IMR-90 (cell line): ENCODE measurements around the gene SLC17A5. TPM values are rescaled to one million over a fixed set of nuclear protein-coding genes. Genes with fewer than 3 reads are reported as not detected.

Experiments used
- ATAC-seq: fragments of 200-7000 bp; cut with Tn5 transposase; 2 replicates; pipeline ENCODE4 v1.9.1; 2020; ENCODE audit warnings: low read depth, mild to moderate bottlenecking, moderate library complexity
- BruUV-seq: library from RNA; stranded (reverse); fragments of 400-500 nt; replicated peaks from 2 replicates; lab custom pipeline; 2021; lab: Mats Ljungman, UMichigan
- CTCF ChIA-PET: fragments of 300-600 bp; formaldehyde crosslinking; extraction: SDS; loops from one replicate; lab custom pipeline; 2021; ENCODE audit warnings: antibody characterized with exemption; lab: Yijun Ruan, JAX
- POLR2A ChIA-PET: fragments of 300-600 bp; sonication (Branson Sonifier 250); formaldehyde crosslinking; loops from one replicate; lab custom pipeline; 2022; ENCODE audit warnings: antibody characterized with exemption; ENCODE audit not compliant: unreplicated experiment; lab: Charles Lee
- DNase-seq: peaks from one replicate; pipeline ENCODE4 v3.0.0; 2013
- H2AFZ ChIP-seq: replicated peaks from 2 replicates; pipeline ENCODE3; 2013; ENCODE audit warnings: low read length, mild to moderate bottlenecking; ENCODE audit not compliant: poor library complexity
- H2AK5ac ChIP-seq: 2 replicates; pipeline ENCODE4 v1.6.1; 2013; ENCODE audit warnings: low read depth, low read length, inconsistent platforms
- H2AK9ac ChIP-seq: replicated peaks from 2 replicates; pipeline ENCODE3; 2013; ENCODE audit warnings: mild to moderate bottlenecking, low read depth, low read length, moderate library complexity; ENCODE audit not compliant: poor library complexity
- H2BK120ac ChIP-seq: 2 replicates; pipeline ENCODE4 v1.6.1; 2013; ENCODE audit warnings: low read depth, low read length, inconsistent platforms
- H2BK15ac ChIP-seq: 3 replicates; pipeline ENCODE4 v1.6.1; 2013; ENCODE audit warnings: low read depth, low read length, inconsistent platforms
- H2BK20ac ChIP-seq: 2 replicates; pipeline ENCODE4 v1.6.1; 2013; ENCODE audit warnings: low read depth, mild to moderate bottlenecking, inconsistent platforms, low read length, moderate library complexity
- H2BK5ac ChIP-seq: 2 replicates; pipeline ENCODE4 v1.6.1; 2013; ENCODE audit warnings: mild to moderate bottlenecking, low read depth, low read length, inconsistent platforms; ENCODE audit not compliant: poor library complexity, severe bottlenecking
- H3K14ac ChIP-seq: replicated peaks from 2 replicates; pipeline ENCODE4 v1.6.1; 2013; ENCODE audit warnings: low read depth, low read length, inconsistent platforms
- H3K18ac ChIP-seq: 2 replicates; pipeline ENCODE4 v1.6.1; 2013; ENCODE audit warnings: low read depth, low read length, control low read depth
- H3K23ac ChIP-seq: 2 replicates; pipeline ENCODE4 v1.6.1; 2013; ENCODE audit warnings: low read depth, low read length, inconsistent platforms
- H3K27ac ChIP-seq: 2 replicates; pipeline ENCODE4 v1.5.1; 2013; ENCODE audit warnings: mild to moderate bottlenecking, control low read depth, low read length; ENCODE audit not compliant: insufficient read depth
- H3K27me3 ChIP-seq: 2 replicates; pipeline ENCODE4 v1.6.1; 2013; ENCODE audit warnings: low read length; ENCODE audit not compliant: control insufficient read depth, insufficient read depth
- H3K36me3 ChIP-seq: 2 replicates; pipeline ENCODE4 v1.6.1; 2013; ENCODE audit warnings: low read length, mixed read lengths; ENCODE audit not compliant: control insufficient read depth, insufficient read depth
- H3K4ac ChIP-seq: 2 replicates; pipeline ENCODE4 v1.6.1; 2013; ENCODE audit warnings: low read depth, low read length, inconsistent platforms
- H3K4me1 ChIP-seq: 2 replicates; pipeline ENCODE4 v1.6.1; 2013; ENCODE audit warnings: low read length, mixed read lengths; ENCODE audit not compliant: control insufficient read depth, insufficient read depth
- H3K4me2 ChIP-seq: 2 replicates; pipeline ENCODE4 v1.6.1; 2013; ENCODE audit warnings: low read depth, mild to moderate bottlenecking, control low read depth, low read length, moderate library complexity
- H3K4me3 ChIP-seq: 2 replicates; pipeline ENCODE4 v1.5.1; 2013; ENCODE audit warnings: low read depth, mild to moderate bottlenecking, control low read depth, low read length, moderate library complexity; ENCODE audit not compliant: insufficient read depth
- H3K56ac ChIP-seq: 2 replicates; pipeline ENCODE4 v1.6.1; 2013; ENCODE audit warnings: low read length, inconsistent platforms; ENCODE audit not compliant: insufficient read depth; ENCODE audit errors: extremely low read depth
- H3K79me1 ChIP-seq, 2 experiments: 2 replicates each; pipeline ENCODE4 v1.6.1; 2013; ENCODE audit warnings: low read length in 2 of 2, inconsistent platforms in 1 of 2, low read depth in 1 of 2
- H3K9ac ChIP-seq: 2 replicates; pipeline ENCODE4 v1.6.1; 2013; ENCODE audit warnings: low read depth, low read length, control low read depth
- H3K9me1 ChIP-seq: 2 replicates; pipeline ENCODE4 v1.6.1; 2013; ENCODE audit warnings: low read length, inconsistent platforms; ENCODE audit not compliant: insufficient read depth
- H3K9me3 ChIP-seq: 2 replicates; pipeline ENCODE4 v1.6.1; 2013; ENCODE audit warnings: low read length; ENCODE audit not compliant: control insufficient read depth, insufficient read depth
- H4K20me1 ChIP-seq: 2 replicates; pipeline ENCODE4 v1.6.1; 2013; ENCODE audit warnings: low read length, inconsistent platforms; ENCODE audit not compliant: insufficient read depth
- H4K5ac ChIP-seq: 2 replicates; pipeline ENCODE4 v1.6.1; 2013; ENCODE audit warnings: mild to moderate bottlenecking, low read depth, low read length, control low read depth
- H4K8ac ChIP-seq, 2 experiments: 2 replicates each; pipeline ENCODE4 v1.6.1; 2013; ENCODE audit warnings: low read depth in 2 of 2, low read length in 2 of 2, control low read depth in 1 of 2, inconsistent platforms in 1 of 2
- H4K91ac ChIP-seq: 2 replicates; pipeline ENCODE4 v1.6.1; 2013; ENCODE audit warnings: low read depth, low read length, inconsistent platforms; ENCODE audit not compliant: insufficient read depth
- BHLHE40 ChIP-seq: fragments of 150-350 bp; IDR thresholded peaks from 2 replicates; pipeline ENCODE4 v1.6.1; 2016; ENCODE audit warnings: mild to moderate bottlenecking, low read depth, low read length
- CEBPB ChIP-seq: IDR thresholded peaks from 2 replicates; pipeline ENCODE4 v1.6.1; 2012; ENCODE audit warnings: low read depth, low read length, improper control_type of control experiment
- CHD1 ChIP-seq: IDR thresholded peaks from 2 replicates; pipeline ENCODE4 v1.6.1; 2012; ENCODE audit warnings: low read depth, low read length, improper control_type of control experiment
- FOS ChIP-seq: fragments of 150-350 bp; IDR thresholded peaks from 2 replicates; pipeline ENCODE4 v1.6.1; 2016; ENCODE audit warnings: low read depth, low read length
- MAFK ChIP-seq: IDR thresholded peaks from 2 replicates; pipeline ENCODE4 v1.6.1; 2012; ENCODE audit warnings: low read depth, low read length, improper control_type of control experiment
- MAZ ChIP-seq: IDR thresholded peaks from 2 replicates; pipeline ENCODE4 v1.6.1; 2012; ENCODE audit warnings: low read depth, mild to moderate bottlenecking, low read length, improper control_type of control experiment, moderate library complexity, borderline replicate concordance
- NFE2L2 ChIP-seq: fragments of 150-350 bp; IDR thresholded peaks from 2 replicates; pipeline ENCODE4 v1.6.1; 2016; ENCODE audit warnings: low read depth, mild to moderate bottlenecking, low read length
- POLR2A ChIP-seq: IDR thresholded peaks from 2 replicates; pipeline ENCODE4 v1.6.1; 2012; ENCODE audit warnings: mild to moderate bottlenecking, low read depth, low read length
- RAD21 ChIP-seq: IDR thresholded peaks from 2 replicates; pipeline ENCODE4 v1.6.1; 2012; ENCODE audit warnings: low read length, improper control_type of control experiment
- RCOR1 ChIP-seq: IDR thresholded peaks from 2 replicates; pipeline ENCODE4 v1.6.1; 2012; ENCODE audit warnings: mild to moderate bottlenecking, low read length, improper control_type of control experiment; ENCODE audit not compliant: insufficient replicate concordance
- RFX5 ChIP-seq: IDR thresholded peaks from 2 replicates; pipeline ENCODE4 v1.8.0; 2012; ENCODE audit warnings: low read depth, mild to moderate bottlenecking, low read length, moderate library complexity
- SMC3 ChIP-seq: fragments of 150-350 bp; IDR thresholded peaks from 2 replicates; pipeline ENCODE4 v1.6.1; 2016; ENCODE audit warnings: low read depth, mild to moderate bottlenecking, antibody characterized with exemption, low read length, moderate library complexity
- WGBS, 2 experiments: methylation state at CpG; one replicate each; pipeline versions ENCODE4 v1.1.5 to v1.1.7; 2013; ENCODE audit warnings: missing lambda C conversion rate in 2 of 2; ENCODE audit not compliant: insufficient read length in 1 of 2; ENCODE audit errors: extremely low coverage in 2 of 2; 5-methylcytosine and 5-hydroxymethylcytosine counted together
- dilution Hi-C: fragments of 300-500 bp; cut with HindIII; formaldehyde crosslinking; loops from one replicate; pipeline ENCODE4 v1.14.3; 2018; ENCODE audit warnings: low sequenced_read_pairs; ENCODE audit not compliant: unreplicated experiment
- in situ Hi-C: fragments of 300-500 bp; cut with MboI; formaldehyde crosslinking; loops from 3 replicates; pipeline ENCODE4 v1.14.3; 2019; ENCODE audit warnings: low sequenced_read_pairs, inconsistent platforms, mixed read lengths
- intact Hi-C: fragments of 100-400 bp; cut with micrococcal nuclease; formaldehyde crosslinking; loops from 2 replicates; pipeline ENCODE4 v1.10.0; 2022
- polyA plus RNA-seq, 3 experiments: library from polyadenylated mRNA; depleted of rRNA; stranded (reverse); fragments of >200 nt; gene quantifications; 2 replicates each; pipeline ENCODE4 v1.2.3, GENCODE V29; 2012; ENCODE audit warnings: low replicate concordance in 1 of 3
- total RNA-seq: library from RNA; depleted of rRNA; stranded (reverse); fragments of >200 nt; gene quantifications from 2 replicates; pipeline ENCODE4 v1.2.3, GENCODE V29; 2012
- TF ChIP-seq, protein P1 (sequence below): fragments of 150-350 bp; IDR thresholded peaks from 2 replicates; pipeline ENCODE4 v1.6.1; 2016; ENCODE audit warnings: low read depth, mild to moderate bottlenecking, low read length, moderate library complexity, borderline replicate concordance
- TF ChIP-seq, protein P2 (sequence below): fragments of 150-350 bp; IDR thresholded peaks from 2 replicates; pipeline ENCODE4 v1.6.1; 2017; ENCODE audit warnings: mild to moderate bottlenecking, antibody characterized with exemption, low read length, low read depth

The SLC17A5 gene
- total and polyA plus RNA-seq, 2 of the 4 experiments (the other 2 are of a cell fraction): 20.8 to 27.2 TPM

DNA sequence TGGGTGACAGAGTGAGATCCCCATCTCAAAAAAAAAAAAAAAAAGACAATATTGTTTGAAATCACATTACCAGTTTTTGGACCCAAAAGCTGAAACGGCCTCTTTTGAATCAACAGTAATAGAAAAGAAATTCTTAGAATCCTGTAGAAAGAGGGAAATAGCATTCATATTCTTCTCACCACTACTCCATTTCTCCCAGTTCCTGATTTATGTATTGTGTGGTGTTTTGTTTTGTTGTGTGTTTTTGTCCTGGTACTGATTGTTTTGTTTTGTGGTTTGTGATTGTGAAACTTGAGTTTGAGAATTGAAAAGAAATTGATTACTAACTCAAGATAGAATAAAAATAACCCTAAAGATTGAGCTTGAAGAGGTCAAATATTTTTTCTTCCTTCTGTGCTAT is 106.8 kb downstream of the SLC17A5 start:
- dilution Hi-C loops: no loop called here
- Histone ChIP-seq H3K4me3 (no peak overlapping the region), H3K79me1 (no peaks in the 10 kb centered on the region), H4K8ac (no peak overlapping the region), H3K4ac (no peak overlapping the region), H3K4me1 (no peaks in the 10 kb centered on the region), H2AK5ac (no peak overlapping the region), H4K5ac (no peak overlapping the region), H2AFZ (no peak overlapping the region), H2BK5ac (no peak overlapping the region), H2BK120ac (no peak overlapping the region), H3K18ac (no peak overlapping the region), H2AK9ac (no peak overlapping the region), H3K4me2 (no peak overlapping the region), H3K56ac (no peak overlapping the region), H3K27me3 (no peaks in the 10 kb centered on the region), H3K14ac (no peak overlapping the region), H2BK15ac (no peak overlapping the region), H3K27ac (no peak overlapping the region), H4K91ac (no peak overlapping the region), H3K9me3 (no peaks in the 10 kb centered on the region), H4K20me1 (no peaks in the 10 kb centered on the region), H3K36me3 (no peaks in the 10 kb centered on the region), H3K23ac (no peak overlapping the region), H2BK20ac (no peak overlapping the region), H3K9ac (no peak overlapping the region), H3K9me1 (no peaks in the 10 kb centered on the region)
- CTCF ChIA-PET: interaction anchor here (0.6 to 1.1 kb wide), 2 partner anchors 11 to 14 kb away, joined by 3 to 4 read pairs; no protein-coding TSS in a partner anchor
- ATAC-seq (no peak), DNase-seq (no peak)
- intact Hi-C loops: no loop called here
- BruUV-seq: no TSS peak
- TF ChIP-seq MAZ (no peak), NFE2L2 (no peak), BHLHE40 (no peak), MAFK (no peak), POLR2A (no peak), SMC3 (no peak), CHD1 (no peak), RCOR1 (no peak), RFX5 (no peak), CEBPB (no peak), FOS (no peak), RAD21 (no peak)
- TF ChIP-seq, protein P1, sequence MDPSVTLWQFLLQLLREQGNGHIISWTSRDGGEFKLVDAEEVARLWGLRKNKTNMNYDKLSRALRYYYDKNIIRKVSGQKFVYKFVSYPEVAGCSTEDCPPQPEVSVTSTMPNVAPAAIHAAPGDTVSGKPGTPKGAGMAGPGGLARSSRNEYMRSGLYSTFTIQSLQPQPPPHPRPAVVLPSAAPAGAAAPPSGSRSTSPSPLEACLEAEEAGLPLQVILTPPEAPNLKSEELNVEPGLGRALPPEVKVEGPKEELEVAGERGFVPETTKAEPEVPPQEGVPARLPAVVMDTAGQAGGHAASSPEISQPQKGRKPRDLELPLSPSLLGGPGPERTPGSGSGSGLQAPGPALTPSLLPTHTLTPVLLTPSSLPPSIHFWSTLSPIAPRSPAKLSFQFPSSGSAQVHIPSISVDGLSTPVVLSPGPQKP: no peak
- TF ChIP-seq, protein P2, sequence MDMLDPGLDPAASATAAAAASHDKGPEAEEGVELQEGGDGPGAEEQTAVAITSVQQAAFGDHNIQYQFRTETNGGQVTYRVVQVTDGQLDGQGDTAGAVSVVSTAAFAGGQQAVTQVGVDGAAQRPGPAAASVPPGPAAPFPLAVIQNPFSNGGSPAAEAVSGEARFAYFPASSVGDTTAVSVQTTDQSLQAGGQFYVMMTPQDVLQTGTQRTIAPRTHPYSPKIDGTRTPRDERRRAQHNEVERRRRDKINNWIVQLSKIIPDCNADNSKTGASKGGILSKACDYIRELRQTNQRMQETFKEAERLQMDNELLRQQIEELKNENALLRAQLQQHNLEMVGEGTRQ: no peak
- no CpG with 5 or more reads among the region's 1 CpG for WGBS, 2 experiments
- POLR2A ChIA-PET: no interaction called here
- in situ Hi-C loops: no loop called here
